CD4-positive, alpha-beta T cell treated with Interleukin-2 at 100 ng/mL for 4 hours (primary cell): Measurements from ENCODE around the gene CFTR.
"Not testable (repeated sequence)": the region's sequence is repeated elsewhere in the genome, so short reads cannot be mapped to it uniquely, and the experiment has no call there.

Experiments
- DNase-seq: peaks from one replicate; pipeline ENCODE4 v3.0.0-alpha.2; 2020; ENCODE audit warnings: low spot score

The CFTR gene

DNA sequence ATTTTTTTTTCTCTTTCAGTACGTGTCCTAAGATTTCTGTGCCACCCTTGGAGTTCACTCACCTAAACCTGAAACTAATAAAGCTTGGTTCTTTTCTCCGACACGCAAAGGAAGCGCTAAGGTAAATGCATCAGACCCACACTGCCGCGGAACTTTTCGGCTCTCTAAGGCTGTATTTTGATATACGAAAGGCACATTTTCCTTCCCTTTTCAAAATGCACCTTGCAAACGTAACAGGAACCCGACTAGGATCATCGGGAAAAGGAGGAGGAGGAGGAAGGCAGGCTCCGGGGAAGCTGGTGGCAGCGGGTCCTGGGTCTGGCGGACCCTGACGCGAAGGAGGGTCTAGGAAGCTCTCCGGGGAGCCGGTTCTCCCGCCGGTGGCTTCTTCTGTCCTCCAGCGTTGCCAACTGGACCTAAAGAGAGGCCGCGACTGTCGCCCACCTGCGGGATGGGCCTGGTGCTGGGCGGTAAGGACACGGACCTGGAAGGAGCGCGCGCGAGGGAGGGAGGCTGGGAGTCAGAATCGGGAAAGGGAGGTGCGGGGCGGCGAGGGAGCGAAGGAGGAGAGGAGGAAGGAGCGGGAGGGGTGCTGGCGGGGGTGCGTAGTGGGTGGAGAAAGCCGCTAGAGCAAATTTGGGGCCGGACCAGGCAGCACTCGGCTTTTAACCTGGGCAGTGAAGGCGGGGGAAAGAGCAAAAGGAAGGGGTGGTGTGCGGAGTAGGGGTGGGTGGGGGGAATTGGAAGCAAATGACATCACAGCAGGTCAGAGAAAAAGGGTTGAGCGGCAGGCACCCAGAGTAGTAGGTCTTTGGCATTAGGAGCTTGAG is at the start of gene CFTR:
CFTR (plus strand) TSS at position 801 of the 830 bp plus-strand sequence. CDS start 70 bp downstream, outside the sequence.
- no peak for DNase-seq

DNA sequence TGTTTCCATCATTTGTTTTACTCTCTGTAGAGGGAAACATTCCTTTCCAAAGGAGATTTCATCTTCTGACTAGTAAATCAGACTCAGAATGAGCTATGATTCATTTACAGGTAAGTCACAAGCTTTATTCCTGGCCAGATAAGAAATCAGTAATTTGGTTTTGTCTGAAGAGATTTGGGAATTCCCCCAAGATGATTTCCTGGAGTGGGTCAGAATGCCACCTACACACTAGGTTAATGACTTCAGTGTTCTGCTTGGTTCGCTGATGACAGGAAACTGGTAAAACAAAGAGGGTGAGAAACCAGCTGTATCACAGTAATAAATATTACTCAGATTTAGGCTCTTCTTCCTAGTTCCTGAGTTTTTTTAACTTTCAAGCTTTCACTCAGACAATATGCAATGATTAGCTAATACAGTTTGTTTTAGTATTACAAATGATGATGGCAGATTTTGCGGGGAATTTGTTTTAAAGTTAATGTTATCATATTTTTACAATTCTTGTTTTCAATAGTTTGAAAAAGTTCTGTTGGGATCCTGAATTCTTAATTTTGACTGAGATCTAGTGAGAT is 44.3 kb upstream of the CFTR start:
- DNase-seq: no peak

DNA sequence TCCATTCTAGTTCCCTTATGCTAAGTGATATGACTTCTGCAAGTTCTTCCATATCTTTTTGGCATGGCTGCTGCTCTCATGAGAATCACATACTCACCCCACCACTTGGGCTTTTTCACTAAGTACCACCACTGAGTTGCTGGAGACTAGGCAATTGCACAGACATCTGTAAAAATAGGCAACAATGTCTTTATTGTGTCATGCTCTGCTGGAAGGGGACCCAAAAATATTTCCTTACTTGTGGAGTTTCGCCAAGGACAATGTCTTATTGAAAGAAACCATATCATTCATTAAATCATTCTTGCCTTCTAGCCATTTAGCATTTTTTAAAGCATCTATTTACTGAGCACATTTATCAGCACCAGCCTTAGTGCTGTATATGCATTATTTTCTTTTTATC is 35.2 kb upstream of the CFTR start:
- DNase-seq: no peak

DNA sequence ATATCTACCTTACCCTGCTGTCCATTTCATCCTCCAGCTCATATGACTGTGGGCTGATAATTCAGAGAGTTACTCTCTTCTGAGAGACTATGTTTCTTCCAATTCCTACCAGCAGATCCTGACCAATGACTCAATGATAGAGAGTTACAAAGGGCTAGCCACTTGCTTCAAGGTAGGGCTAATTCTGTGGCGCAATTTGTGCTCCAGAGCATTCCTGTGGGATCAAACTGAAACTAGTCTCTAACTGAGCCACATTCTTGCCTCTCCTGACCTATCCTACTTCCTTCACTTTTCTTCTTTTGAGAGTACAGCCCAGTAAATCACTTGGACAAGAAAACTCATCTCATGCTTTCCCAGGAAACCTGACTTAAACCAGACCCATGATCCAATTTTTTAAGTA is 34.6 kb upstream of the CFTR start:
- no peak for DNase-seq

DNA sequence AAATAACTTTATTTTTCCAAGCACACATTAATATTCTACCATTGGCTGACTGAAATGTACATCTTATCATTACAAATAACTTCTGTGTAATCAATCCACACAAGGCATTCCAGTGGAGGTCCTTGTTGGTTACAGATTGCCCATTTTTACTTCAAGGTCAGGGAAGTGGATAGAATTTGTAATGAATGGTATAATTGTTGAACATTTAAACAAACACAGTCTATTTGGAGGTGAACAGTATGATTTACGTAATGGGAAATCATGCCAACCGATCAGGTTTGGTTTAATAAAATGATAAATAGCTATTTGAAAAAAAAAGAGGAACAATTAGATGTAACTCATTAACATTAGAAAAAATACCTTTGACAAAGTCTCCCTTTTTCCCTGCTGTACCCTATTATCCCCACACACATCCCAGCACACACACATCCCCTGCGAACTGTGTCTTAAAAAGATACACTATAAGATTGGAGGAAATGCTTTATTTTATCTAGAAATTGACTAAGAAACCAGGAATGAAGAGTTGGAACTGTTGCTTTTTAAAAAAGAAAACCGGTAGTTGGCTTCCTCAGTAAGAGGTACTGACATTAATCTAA is 33.5 kb upstream of the CFTR start:
- no peak for DNase-seq

DNA sequence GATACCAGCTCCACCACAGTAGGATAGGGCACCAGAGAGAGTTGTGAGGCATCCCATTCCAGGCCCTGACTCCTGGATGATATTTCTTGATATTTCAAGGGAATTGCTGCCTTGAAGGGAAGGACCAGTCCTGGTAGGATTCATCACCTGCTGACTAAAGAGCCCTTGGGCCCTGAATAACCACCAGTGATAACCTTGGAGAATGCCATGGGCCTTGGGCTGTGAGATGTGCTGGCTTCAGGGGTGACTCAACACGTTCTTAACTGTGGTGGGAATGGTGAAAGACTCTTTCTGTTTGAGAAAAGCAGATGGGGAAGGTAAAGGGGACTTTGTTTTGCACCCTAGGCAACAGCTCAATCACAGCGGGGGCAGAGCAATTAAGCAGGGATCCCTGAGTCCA is 31.2 kb upstream of the CFTR start:
- DNase-seq: no peak

DNA sequence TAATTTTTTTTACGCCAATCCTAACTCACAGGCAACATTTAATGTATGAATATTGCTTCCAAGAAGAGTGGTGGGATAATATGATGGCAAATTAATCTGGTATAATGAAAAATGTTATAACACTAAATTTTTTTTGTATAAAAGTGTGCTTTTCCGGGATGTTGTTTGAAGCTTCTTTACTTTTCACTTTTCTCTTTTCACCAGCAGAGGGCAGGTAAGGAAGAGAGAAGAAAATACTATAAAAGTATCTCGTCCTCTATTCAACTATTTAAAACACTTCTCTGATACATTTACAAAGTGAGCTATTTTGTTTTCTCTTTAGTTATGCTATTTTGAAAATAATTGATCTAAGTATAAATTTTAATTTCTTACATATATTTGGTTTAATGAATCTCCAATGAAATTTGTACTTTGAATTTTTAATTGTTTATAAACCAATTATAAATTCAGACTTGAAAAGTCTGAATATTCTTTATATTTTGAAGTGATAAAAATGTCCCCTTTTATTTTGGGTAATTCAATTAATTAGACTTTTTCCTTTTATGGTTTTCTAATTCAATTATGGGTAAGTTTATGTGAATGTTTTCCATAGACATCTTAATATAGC is 20.7 kb upstream of the CFTR start:
- no peak for DNase-seq

DNA sequence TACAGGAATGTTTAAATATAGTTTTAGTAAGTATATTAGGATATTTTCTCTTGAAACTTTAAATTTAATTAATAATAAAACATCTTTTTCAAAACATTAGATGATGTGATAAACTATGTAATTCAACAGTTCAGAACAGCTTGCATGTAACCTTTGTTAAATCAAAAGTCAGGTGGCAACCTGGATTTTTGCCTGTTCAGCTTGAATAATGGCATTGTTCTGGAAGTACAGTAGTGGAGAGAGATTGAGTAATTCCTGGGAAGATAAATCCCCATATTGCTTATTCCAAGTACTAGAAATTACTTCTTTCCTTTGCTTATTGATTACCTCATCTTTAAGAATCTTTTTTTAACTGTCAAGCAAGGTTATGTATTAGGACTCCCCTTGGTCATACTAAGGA is 20.1 kb upstream of the CFTR start:
- DNase-seq: no peak

DNA sequence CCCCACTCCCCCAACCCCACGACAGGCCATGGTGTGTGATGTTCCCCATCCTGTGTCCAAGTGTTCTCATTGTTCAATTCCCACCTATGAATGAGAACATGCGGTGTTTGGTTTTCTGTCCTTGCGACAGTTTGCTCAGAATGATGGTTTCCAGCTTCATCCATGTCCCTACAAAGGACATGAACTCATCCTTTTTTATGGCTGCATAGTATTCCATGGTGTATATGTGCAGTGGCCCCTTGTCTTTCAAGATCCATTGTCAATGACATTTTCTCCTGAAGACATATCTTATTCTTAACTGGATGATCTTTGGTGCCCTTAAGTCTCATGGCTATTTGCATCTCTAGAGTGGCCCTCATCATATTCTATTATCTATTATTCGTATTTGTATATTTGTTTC is 19.0 kb upstream of the CFTR start:
- not testable (repeated sequence) for DNase-seq

DNA sequence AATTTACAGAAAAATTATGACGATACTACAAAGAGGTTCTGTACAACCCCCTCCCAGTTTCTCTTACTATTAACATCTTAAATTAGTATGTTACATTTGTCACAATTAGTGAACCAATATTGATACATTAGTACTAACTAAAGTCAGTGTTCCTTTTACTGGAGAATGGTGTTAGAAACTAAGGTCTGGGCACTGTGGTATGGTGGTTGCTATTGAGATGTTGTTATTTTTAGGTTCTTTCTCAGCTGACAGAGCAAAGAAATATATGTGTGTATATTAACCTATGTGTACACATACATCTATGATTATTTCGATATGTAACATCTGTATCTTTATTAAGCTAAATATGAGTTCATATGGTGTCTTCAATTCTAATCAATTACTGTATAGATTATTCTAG is 11.7 kb upstream of the CFTR start:
- no peak for DNase-seq

DNA sequence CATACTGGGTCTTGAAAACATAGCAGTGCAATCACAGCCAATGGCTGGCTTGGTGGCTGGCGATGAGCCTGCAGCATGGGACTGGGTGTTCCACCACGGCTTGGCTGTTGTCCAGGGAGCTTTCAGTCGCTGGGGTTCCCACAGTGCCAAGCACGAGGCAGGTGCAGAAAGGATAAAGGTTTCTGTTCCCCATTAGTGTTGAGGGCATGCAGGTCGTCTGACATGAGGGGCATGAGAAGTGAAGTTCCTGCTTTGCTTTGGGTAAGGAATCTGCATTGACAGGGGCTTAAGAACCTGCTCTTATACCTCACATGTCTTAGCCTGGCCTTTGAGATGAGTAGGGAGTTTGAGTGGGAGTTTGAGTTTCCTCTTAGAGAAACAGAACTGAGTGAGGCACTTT is 9.0 kb upstream of the CFTR start:
- no peak for DNase-seq

DNA sequence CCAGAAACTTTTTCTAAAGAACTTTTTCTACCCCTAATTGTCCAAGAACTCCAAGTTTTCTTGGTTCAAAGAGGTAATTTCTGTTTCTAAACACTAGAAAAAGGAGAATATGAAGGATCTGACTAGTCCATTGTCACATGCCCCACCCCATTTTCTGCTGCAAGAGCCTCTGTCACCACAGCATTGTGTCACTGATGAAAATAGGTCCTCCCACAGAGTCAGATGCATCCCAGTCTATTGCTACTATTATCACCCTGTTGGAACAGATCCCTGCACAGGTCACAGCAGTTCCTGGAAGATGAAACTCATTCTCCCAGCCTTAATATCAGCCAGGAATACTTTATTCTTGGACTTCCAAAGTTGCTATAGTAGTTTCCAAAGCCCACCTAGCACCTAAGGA is 7.5 kb upstream of the CFTR start:
- no peak for DNase-seq

DNA sequence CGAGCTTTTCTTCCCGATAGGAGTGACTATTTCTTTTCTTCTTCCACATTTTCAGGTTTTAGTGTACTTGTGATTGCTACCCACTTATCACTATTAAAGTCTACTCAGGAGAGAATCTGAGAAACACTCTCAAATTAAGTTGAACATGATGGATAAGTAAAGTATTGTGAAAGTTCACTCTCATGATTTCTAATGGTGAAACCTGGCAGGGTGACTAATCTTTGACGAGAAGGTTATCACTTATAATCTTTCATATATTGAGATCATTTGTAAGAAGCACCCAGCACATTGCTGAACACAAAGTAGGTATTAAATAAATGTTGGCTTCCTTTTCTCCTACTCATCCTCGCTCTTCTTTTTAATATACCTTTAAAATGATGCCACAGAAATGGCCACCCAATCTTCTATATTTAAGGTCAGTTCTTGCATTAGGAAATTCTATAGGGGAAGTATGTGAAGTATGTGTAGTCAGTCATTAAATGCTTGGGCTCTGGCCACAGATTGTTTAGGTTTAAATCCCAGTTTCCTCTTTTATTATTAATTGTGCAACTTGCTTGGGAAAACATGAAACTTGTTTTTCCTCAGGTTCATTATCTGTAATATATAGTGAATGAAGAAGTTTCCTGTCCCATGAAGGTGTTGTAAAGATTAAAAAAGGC is 3.1 kb upstream of the CFTR start:
- no peak for DNase-seq

DNA sequence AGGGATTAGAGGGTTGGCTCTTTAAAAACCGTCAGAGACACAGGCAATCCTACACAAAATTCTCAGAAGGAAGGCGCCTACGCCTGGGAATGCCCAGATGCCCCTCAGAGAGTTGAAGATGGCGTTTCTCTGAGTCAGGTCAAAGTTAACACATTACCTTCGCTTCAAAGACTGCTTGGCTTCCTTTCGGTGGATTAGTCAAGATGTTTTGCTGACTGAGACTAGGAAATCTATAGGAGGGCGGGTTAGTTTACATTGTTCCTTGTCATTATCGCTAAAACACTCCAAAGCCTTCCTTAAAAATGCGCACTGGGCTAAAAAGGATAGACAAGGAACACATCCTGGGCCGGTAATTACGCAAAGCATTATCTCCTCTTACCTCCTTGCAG is 995 bp upstream of the CFTR start:
- DNase-seq: no peak

DNA sequence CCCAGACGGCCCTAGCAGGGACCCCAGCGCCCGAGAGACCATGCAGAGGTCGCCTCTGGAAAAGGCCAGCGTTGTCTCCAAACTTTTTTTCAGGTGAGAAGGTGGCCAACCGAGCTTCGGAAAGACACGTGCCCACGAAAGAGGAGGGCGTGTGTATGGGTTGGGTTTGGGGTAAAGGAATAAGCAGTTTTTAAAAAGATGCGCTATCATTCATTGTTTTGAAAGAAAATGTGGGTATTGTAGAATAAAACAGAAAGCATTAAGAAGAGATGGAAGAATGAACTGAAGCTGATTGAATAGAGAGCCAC is 184 bp downstream of the CFTR start:
- DNase-seq: no peak

DNA sequence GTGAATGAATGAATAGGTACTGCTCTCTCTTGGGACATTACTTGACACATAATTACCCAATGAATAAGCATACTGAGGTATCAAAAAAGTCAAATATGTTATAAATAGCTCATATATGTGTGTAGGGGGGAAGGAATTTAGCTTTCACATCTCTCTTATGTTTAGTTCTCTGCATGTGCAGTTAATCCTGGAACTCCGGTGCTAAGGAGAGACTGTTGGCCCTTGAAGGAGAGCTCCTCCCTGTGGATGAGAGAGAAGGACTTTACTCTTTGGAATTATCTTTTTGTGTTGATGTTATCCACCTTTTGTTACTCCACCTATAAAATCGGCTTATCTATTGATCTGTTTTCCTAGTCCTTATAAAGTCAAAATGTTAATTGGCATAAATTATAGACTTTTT is 1.2 kb downstream of the CFTR start:
- no peak for DNase-seq

DNA sequence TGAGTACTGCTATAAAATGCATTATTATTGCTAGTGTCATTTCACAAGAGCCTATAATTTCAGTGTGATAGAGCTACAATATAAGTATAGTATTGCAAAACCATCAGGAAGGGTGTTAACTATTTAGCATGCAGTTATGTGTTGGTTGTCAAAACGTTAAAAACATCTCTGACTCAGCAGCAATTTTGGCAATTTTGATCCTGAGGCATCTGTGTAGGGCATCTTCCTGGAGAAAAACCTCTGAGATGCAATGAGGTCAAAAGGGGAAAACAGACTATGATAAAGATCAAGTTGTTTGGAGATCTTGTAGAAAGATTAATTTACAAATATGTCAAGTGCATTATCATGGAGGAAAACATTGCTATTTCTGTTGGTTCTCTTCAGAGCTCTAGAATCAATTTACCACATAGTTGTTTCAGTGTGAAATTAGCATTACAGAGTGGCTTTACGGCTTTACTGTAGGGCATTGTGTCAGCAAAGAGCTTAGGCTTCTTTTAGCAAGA is 5.3 kb downstream of the CFTR start:
- DNase-seq: no peak

DNA sequence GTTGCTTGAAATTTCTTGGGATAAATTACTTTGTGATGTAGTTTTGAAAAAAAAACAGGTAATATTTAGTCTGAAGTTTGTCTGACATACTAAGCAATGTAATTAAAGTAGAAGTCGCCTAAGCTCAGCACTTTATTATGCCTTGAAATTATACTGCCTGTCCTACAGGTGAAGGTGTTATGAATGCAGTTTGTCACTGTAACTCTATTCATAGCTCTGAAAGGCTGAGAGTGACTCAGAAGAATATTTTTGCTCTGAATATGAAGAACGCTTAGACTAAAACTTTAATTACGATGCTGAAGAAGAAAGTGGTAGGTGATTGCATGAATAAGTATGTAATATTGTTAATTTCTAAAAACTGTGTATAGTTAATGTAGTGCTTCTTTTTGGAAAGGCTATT is 9.2 kb downstream of the CFTR start:
- DNase-seq: no peak

DNA sequence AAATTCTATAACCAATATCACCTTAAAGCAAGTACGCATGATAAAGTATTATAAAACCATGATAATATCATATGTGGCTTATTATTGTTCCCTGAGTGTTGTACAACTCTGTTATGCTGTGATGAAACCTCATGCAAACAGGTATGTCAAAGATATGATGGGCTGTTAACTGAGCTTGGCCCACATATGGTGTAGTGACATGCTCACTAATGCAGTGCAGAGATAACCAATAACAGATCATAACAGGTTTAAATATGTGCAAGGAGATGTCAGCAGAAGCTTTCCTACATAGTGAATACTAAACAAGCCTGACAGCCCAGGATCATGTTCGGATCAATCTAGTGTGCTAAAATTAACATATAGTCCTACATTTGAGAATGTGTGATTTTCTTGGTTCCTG is 9.6 kb downstream of the CFTR start:
- no peak for DNase-seq

DNA sequence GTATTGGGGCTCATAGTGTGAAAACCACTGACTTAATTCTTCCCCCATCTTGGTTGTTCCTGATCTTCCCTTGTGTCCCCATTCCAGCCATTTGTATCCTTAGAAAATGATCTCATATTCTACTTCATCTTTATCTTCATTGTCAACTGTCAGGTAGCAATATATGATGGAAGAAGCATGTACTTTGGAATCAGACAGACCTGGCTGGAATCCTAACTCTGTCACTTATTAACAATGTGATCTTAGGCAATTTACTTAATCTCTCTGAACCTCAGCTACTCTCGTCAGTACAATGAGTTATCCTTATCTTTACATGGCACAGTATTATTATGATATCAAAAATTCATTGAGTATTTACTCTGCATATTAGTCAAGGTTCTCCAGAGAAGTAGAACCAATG is 10.1 kb downstream of the CFTR start:
- DNase-seq: no peak

DNA sequence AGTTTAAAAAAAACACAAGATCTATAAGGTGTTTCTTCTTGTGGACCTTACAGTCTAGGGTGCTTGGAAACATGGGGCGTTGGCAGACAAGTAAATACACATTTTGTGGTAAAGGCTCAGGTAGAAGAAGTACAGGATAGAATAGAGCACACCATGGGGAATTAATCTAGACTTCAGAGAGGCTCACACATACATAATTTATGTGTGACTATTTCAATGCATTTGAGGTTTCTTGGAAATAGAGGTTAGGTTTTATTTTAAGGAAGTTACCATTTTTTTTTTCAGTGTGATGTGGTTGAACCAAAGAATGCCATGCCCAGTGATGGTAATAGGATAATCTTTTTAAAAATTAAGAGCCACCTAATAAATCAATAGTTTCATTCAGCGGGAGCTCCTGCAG is 12.8 kb downstream of the CFTR start:
- no peak for DNase-seq

DNA sequence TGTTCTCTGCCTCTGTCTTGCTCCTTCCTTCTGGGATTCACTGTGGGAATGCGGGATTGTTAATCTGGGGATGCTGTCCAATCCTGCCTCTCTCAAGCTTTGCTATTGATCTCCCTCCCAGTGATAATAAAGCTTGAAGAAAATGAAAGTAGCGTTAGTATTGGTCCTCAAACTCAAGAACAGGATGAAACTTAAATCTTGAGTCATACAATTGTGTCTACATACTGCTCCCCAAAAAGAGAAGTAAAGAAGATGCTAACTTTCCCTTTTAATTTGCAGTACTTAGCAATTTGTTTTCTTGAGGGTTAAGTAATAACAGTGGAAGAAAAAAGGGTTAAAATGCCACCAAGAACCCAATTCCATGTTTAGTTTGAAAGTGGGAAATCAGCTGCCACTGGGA is 13.6 kb downstream of the CFTR start:
- DNase-seq: no peak

DNA sequence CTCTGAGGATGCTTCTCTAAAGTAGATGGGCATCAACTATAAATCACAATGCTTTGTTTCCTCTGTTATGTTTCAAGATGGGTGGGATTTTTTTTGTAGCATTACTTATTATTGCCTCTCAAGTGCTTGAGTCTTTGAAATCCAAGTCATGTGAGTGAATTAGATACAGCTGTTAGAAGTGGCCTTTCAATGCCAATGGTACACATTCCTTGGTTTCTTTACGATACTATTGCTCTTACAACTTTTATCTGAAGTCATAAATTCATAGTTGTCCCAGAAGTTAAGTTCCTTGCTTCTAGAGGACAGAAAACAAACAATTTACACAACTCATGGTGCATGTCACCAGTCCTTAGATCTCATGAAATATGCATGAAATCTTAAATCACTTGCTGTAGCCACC is 15.5 kb downstream of the CFTR start:
- no peak for DNase-seq
